Right atrium auricular region (tissue), 2 donors: ENCODE results near the gene BDKRB2. TPM values are rescaled to one million over a fixed set of nuclear protein-coding genes. Genes with fewer than 3 reads are reported as not detected.

Experiments used
- DNase-seq: peaks from one replicate; pipeline ENCODE4 v3.0.0-alpha.2; 2019; ENCODE audit warnings: low spot score
- H3K27ac ChIP-seq, 2 donors: fragments of 200-600 bp; sonication (generic); 1 replicate in 1 of 2; 2 replicates in 1 of 2; pipeline ENCODE4 v1.5.1; 2016 to 2019
- H3K27me3 ChIP-seq, 2 donors: fragments of 200-600 bp; sonication (generic); one replicate each; pipeline versions ENCODE4 v1.5.1 to v1.6.0; 2017 to 2019
- H3K36me3 ChIP-seq: fragments of 200-600 bp; sonication (generic); one replicate; pipeline ENCODE4 v1.5.1; 2016
- H3K4me1 ChIP-seq, 2 donors: fragments of 200-600 bp; sonication (generic); one replicate each; pipeline versions ENCODE4 v1.5.1 to v1.6.0; 2017 to 2019
- H3K4me3 ChIP-seq, 2 donors: fragments of 200-600 bp; sonication (generic); 1 replicate in 1 of 2; 2 replicates in 1 of 2; pipeline ENCODE4 v1.5.1; 2017 to 2019; ENCODE audit warnings: mild to moderate bottlenecking in 1 of 2, moderate library complexity in 1 of 2
- H3K9me3 ChIP-seq, 2 donors: fragments of 200-600 bp; sonication (generic); one replicate each; pipeline ENCODE4 v1.5.1; 2019
- total RNA-seq, 2 donors: library from RNA; depleted of rRNA; stranded (reverse); fragments of >200 nt; gene quantifications; one replicate each; pipeline ENCODE4 v1.1.0, GENCODE V29; 2016
- TF ChIP-seq, protein P1 (sequence below), 2 donors: fragments of 200-600 bp; sonication (generic); IDR thresholded peaks; one replicate each; pipeline ENCODE4 v1.5.1; 2019; ENCODE audit warnings: antibody characterized with exemption in 2 of 2

Gene BDKRB2
- total RNA-seq, 2 donors from 2014 or later, result 1.7 to 2.9 TPM

DNA sequence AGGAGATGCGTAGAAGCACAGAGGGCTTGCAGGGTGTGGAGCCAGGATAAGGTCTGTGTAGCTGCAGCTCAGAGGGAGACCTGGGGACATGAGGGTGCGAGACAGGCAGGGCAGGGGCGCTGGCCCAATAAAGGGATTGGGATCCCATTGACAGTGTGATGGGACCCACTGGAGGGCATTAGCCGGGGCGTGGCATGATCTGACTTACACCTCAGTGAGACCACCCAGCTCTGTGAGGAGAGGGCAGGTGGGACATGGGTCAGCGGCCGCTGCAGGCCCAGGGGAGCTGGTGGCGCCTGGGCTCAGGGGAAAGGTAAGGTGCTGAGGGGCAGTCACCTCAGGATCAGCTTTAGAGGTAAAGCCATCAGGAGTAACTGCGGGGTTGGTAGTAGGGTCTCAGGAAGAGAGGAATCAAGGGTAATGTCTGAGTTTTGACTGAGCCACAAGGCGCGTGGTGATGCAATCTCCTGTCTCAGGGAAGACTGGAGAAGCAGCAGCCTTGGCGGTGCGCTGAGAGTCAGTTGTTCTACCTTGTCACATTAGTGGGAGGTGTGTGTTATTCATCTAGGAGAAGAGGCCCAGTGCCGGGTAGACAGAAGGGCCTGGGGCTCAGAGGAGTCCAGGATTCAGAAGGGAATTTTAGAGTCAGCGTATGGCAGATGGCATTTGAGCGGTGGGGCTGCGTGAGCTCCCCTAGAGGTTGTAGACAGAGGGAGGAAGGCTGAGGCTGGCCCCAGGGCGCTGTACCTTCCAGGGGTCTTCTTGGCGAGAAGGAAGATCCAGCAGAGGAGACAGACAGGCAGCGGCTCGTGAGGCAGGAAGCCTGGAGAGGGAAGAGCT is 30.8 kb upstream of the BDKRB2 start:
- no peaks in the 10 kb centered on the region for H3K27me3 ChIP-seq
- TF ChIP-seq, protein P1, sequence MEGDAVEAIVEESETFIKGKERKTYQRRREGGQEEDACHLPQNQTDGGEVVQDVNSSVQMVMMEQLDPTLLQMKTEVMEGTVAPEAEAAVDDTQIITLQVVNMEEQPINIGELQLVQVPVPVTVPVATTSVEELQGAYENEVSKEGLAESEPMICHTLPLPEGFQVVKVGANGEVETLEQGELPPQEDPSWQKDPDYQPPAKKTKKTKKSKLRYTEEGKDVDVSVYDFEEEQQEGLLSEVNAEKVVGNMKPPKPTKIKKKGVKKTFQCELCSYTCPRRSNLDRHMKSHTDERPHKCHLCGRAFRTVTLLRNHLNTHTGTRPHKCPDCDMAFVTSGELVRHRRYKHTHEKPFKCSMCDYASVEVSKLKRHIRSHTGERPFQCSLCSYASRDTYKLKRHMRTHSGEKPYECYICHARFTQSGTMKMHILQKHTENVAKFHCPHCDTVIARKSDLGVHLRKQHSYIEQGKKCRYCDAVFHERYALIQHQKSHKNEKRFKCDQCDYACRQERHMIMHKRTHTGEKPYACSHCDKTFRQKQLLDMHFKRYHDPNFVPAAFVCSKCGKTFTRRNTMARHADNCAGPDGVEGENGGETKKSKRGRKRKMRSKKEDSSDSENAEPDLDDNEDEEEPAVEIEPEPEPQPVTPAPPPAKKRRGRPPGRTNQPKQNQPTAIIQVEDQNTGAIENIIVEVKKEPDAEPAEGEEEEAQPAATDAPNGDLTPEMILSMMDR (IDR thresholded peaks at IDR 0.05), result no peak
- H3K27ac ChIP-seq, result no peak overlapping the region
- H3K9me3 ChIP-seq, result no peaks in the 10 kb centered on the region
- H3K4me1 ChIP-seq, result peaks cover 0 to 23% of the 10 kb centered on the region in 2 donors
- no peak overlapping the region for H3K4me3 ChIP-seq
- H3K36me3 ChIP-seq, result no peaks in the 10 kb centered on the region
- DNase-seq, result no peak

DNA sequence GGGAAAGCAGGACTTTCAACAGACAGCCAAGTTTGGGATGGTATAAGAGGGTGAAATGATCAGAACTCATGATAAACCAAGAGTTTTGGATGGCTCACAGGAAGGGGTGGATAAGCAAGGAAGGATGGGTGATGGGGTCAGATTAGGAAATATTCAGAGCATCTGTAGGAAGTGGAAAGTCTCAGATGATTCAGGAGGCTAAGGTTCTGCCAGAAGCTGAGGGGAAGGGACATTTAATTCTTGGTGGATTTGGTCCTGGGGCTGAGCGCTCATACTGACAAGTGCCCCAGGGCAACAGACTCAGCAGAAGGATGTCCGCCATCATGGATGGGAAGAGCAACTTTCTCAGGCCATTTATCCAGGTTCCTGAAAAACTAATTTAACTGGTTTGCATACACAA is 28.4 kb upstream of the BDKRB2 start:
- H3K4me3 ChIP-seq, result no peak overlapping the region
- H3K27me3 ChIP-seq, result no peaks in the 10 kb centered on the region

DNA sequence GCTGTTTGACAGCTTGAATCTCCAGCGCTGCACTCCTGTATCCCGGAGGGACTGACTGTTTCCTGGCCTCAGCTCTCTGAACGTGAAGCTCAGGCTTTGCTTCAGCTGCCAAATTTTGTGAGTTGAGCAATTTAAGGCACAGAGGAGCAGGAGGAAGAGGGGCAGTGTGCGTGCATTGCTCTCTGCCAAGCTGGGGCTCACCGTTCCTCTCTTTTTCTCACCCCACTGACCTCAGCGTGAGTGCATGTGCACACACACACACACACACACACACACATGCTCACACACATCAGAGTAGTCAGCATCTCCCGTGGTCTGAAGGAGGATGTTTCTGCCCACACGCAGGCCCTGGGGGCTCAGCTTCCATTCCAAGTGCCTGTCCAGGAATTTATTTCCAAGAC is 27.8 kb upstream of the BDKRB2 start:
- peaks cover 0 to 23% of the 10 kb centered on the region in 2 donors for H3K4me1 ChIP-seq
- DNase-seq, result peak; percentile 62
- no peaks in the 10 kb centered on the region for H3K36me3 ChIP-seq
- no peaks in the 10 kb centered on the region for H3K27me3 ChIP-seq
- H3K27ac ChIP-seq, result no peak overlapping the region
- TF ChIP-seq, protein P1 (IDR thresholded peaks at IDR 0.05), result no peak
- H3K4me3 ChIP-seq, result no peak overlapping the region
- no peaks in the 10 kb centered on the region for H3K9me3 ChIP-seq

More for the DNA sequence above, 28.4 kb upstream of the BDKRB2 start:
- H3K36me3 ChIP-seq, result no peaks in the 10 kb centered on the region
- H3K27ac ChIP-seq, result no peak overlapping the region
- no peak for DNase-seq
- peaks cover 0 to 23% of the 10 kb centered on the region in 2 donors for H3K4me1 ChIP-seq
- H3K9me3 ChIP-seq, result no peaks in the 10 kb centered on the region
- TF ChIP-seq, protein P1 (IDR thresholded peaks at IDR 0.05), result no peak

DNA sequence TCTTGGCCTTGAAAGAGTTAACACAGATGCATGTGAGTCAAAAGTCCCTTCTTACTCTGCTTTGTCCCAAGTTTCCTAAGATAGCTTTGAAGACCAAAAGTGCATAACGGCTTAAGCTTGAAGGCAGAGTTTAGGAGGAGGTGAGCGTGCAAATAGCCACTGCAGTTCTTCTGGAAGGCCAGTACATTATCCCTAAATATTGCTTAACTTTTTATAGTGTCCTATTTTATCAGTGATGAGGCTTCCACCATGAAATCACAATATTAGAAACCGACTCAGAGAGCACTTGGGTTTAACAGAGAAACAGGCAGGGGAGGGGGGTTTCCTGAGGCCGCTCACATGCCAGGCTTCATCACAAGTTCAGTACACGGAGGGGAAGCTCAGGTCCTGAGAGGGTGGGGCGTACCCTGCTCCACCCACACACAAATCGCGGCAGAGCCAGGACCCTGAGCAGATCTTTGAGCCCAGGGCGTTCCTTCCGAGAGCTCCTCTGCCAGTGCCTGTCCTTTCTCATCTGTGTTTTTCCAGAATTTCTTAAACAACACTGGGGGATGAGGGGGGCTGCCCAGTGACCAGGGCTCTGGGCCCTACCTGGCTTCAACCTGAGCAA is 26.8 kb upstream of the BDKRB2 start:
- Histone ChIP-seq H3K27ac (no peak overlapping the region), H3K9me3 (no peaks in the 10 kb centered on the region), H3K27me3 (no peaks in the 10 kb centered on the region), H3K4me3 (no peak overlapping the region), H3K36me3 (no peaks in the 10 kb centered on the region), H3K4me1 (peaks cover 0 to 23% of the 10 kb centered on the region in 2 donors)
- no peak for DNase-seq
- TF ChIP-seq, protein P1 (IDR thresholded peaks at IDR 0.05), result no peak

DNA sequence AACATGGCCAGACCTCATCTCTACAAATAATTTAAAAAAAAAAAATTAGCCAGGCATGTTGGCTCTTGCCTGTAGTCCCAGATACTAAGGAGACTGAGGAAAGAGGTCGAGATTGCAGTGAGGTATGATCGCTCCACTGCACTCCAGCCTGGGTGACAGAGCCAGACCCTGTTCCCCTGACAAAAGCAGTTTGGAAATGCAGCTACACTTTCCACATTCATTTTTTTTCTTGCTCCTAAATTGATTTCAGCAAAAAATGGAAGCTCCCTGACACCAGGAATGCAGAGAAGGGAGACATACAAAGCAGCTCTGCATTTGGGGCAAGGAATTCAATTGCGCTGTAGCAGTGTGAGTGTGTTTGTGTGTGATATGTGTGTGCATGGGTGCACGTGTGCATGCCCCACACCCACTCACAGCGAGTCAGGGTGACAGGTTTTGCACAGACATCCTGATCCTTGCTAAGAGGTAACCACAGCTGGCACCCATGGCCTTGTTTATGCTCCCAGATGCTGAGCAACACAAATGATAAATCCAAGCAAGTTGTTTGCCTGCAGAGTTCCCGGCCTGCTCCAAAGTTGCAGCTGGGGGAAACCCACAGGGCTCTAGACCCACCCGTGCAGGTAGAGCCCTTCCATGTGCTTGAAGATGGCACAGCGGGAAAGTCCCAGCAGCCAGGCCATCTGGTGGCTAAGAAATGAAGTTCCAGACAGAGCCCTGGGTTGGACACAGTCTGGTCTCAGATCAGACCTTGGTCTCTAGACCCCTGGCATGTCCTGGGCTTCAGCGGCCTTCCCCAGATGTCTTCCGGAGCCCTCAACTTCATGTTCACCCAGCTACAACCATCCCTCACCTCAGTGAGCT is 25.9 kb upstream of the BDKRB2 start:
- Histone ChIP-seq H3K9me3 (no peaks in the 10 kb centered on the region), H3K27me3 (no peaks in the 10 kb centered on the region), H3K4me1 (peaks cover 0 to 23% of the 10 kb centered on the region in 2 donors), H3K27ac (no peak overlapping the region), H3K4me3 (no peak overlapping the region), H3K36me3 (no peaks in the 10 kb centered on the region)
- TF ChIP-seq, protein P1 (IDR thresholded peaks at IDR 0.05), result no peak
- DNase-seq, result no peak
